ENCODE results near the gene SH2D3C.
A peak's percentile ranks its signal among the peaks of the same experiment; 100 is the strongest.

SH2D3C gene

DNA sequence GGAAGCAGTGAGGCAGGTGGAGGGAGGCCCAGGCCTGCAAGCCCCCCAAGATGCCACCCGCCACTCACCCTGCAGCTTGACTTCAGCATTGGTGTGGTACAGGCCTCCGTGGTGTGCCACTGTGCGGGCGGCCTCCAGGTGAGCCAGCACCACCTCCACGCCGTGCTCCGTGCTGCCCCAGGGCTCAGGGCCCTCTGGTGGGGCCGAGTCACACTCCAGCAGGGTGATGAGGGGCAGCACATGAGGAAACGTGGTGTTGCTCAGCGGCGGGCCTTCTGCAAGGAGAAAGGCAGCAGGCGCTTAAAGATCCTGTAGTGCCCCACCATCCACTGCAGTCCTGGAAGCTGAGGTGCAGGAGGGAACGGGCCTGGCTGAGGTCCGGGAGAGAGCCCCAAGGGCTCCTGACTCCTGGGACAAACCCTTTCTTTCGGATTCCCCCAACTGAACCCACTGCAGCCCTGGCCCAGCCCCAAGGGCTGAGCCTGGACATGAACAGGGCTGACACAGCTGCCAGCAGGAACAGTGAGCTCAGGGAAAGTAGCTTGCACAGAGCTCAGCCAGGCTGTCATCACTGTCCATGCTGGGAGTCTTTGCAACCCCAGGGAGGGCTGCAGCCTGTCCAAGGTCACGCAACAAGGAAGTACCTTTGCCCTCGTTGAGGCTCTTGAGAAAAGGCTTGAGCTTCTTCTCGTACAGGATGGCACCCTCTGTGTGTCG lies 38.7 kb downstream of the SH2D3C start:
- no peaks in the 10 kb centered on the region for H3K36me3 ChIP-seq (replicated peaks)
- H3K4me3 ChIP-seq (ENCODE audit: low read depth, low read length): no peak overlapping the region
- in situ Hi-C loops (cut with HindIII; ENCODE audit: low pct_ligation_motif_present, low sequenced_read_pairs): no loop called here
- TF ChIP-seq, protein P1, sequence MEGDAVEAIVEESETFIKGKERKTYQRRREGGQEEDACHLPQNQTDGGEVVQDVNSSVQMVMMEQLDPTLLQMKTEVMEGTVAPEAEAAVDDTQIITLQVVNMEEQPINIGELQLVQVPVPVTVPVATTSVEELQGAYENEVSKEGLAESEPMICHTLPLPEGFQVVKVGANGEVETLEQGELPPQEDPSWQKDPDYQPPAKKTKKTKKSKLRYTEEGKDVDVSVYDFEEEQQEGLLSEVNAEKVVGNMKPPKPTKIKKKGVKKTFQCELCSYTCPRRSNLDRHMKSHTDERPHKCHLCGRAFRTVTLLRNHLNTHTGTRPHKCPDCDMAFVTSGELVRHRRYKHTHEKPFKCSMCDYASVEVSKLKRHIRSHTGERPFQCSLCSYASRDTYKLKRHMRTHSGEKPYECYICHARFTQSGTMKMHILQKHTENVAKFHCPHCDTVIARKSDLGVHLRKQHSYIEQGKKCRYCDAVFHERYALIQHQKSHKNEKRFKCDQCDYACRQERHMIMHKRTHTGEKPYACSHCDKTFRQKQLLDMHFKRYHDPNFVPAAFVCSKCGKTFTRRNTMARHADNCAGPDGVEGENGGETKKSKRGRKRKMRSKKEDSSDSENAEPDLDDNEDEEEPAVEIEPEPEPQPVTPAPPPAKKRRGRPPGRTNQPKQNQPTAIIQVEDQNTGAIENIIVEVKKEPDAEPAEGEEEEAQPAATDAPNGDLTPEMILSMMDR (IDR thresholded peaks at IDR 0.05; ENCODE audit: low read depth, low read length, missing control alignments): no peak
- H3K27me3 ChIP-seq (replicated peaks): no peaks in the 10 kb centered on the region
- DNase-seq: no peak
- no peak overlapping the region for H3K27ac ChIP-seq

DNA sequence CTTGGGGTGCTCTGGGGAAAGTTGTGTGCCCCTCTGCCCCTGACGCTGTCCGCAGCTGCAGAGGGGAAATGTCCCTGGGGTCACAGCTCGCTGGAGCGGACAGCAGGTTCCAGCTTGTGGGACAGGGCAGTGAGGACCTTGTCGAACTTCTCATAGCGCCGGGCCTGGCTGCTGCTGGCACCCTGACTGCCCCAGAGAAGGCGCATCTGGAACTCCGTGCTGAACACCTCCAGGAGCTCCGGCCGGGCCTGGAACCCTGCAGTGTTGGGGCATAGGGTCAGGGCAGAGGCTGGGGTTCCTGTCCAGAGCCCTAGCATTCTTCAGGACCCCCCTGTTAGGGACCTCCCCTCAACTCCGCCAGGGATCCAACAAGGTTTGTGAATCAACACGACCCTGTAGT lies 39.8 kb downstream of the SH2D3C start:
- Histone ChIP-seq H3K36me3 (replicated peaks) (no peaks in the 10 kb centered on the region), H3K27ac (no peak overlapping the region), H3K27me3 (replicated peaks) (no peaks in the 10 kb centered on the region), H3K4me3 (ENCODE audit: low read depth, low read length) (no peak overlapping the region)
- in situ Hi-C loops (cut with HindIII; ENCODE audit: low pct_ligation_motif_present, low sequenced_read_pairs): no loop called here
- TF ChIP-seq, protein P1 (IDR thresholded peaks at IDR 0.05; ENCODE audit: low read depth, low read length, missing control alignments): no peak
- no peak for DNase-seq

DNA sequence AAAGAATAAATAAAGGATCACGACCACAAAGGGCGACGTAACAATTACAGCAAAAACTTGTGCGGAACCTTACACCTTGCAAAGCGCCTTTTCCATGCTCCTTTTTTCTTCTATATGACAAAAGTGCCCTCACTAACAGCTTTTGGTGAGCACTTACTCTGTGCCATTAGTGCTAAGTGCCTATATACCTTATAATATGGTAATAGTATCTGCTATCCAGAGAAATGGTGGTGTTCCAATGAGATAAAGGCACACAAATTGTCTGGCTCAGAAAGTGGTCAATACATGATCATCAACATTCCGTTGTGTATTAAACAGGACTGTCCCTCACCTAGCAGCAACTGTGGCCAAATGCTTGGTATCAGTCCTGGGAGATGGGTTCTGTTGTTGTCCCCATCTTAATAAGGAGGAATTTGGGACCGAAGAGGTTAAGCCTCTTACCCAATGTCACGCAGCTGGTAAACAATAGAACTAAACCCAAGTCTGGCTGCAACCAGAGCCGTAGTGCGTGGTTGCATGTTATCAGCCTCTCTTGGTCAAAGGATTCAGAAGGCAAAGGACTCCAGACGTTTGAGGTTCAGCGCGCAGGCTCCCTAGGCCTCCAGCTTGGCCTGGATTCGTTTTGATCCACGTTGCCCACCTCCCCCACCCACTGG lies 42.8 kb downstream of the SH2D3C start:
- Histone ChIP-seq H3K4me3 (ENCODE audit: low read depth, low read length) (no peak overlapping the region), H3K27ac (peak overlapping the region; percentile 9), H3K27me3 (replicated peaks) (no peaks in the 10 kb centered on the region), H3K36me3 (replicated peaks) (no peaks in the 10 kb centered on the region)
- DNase-seq: no peak
- TF ChIP-seq, protein P1 (IDR thresholded peaks at IDR 0.05; ENCODE audit: low read depth, low read length, missing control alignments): no peak
- in situ Hi-C loops (cut with HindIII; ENCODE audit: low pct_ligation_motif_present, low sequenced_read_pairs): no loop called here

DNA sequence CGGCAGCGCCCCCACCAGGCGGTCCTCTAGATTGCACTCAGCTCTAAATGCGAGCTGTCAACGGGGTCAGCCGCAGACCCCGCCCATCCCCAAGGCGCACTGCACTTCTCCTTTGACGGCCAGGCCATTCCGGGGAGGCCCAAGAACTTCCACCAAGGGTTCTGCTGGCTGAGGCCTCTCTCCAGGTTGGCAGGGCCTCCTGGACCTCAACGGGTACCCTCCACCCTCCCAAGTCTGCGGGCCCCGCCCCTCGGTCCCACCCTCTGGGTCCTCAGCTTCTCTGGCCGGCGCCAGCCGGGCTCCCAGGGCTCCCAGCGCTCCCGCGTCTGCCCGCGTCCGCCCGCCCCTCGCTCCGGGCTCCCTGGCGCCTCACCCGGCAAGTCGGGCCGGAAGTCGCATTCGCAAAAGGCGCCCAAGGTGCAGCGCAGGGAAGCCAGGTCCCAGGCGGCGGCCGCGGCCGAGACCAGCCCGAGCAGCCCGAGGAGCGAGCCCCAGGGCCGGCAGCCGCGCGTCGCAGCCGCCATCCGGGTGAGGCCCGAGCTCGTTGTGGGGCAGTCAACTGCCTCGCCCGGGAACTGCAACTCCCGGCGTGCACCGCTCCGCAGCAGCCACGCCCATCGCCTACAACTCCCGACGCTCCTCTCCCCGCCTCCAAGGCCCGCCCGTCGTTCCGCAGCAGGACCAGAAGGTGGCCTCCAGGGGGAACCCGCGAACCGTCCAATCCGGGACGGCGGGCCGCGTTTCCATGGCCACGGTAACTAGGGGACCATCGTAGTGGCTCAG lies 43.5 kb downstream of the SH2D3C start, which contains the start of gene TOR2A:
TOR2A (minus strand) TSS at position 548 of the 783 bp plus-strand sequence; CDS start at position 524, 24 bp downstream.
- in situ Hi-C loops (cut with HindIII; ENCODE audit: low pct_ligation_motif_present, low sequenced_read_pairs): no loop called here
- DNase-seq: peak; percentile 94
- Histone ChIP-seq H3K27ac (peak within 1 kb of the TSS; percentile 65), H3K4me3 (ENCODE audit: low read depth, low read length) (peak within 1 kb of the TSS; percentile 69), H3K27me3 (replicated peaks) (no peaks in the 10 kb centered on the region), H3K36me3 (replicated peaks) (no peaks in the 10 kb centered on the region)
- TF ChIP-seq, protein P1 (IDR thresholded peaks at IDR 0.05; ENCODE audit: low read depth, low read length, missing control alignments): peak; percentile 97

DNA sequence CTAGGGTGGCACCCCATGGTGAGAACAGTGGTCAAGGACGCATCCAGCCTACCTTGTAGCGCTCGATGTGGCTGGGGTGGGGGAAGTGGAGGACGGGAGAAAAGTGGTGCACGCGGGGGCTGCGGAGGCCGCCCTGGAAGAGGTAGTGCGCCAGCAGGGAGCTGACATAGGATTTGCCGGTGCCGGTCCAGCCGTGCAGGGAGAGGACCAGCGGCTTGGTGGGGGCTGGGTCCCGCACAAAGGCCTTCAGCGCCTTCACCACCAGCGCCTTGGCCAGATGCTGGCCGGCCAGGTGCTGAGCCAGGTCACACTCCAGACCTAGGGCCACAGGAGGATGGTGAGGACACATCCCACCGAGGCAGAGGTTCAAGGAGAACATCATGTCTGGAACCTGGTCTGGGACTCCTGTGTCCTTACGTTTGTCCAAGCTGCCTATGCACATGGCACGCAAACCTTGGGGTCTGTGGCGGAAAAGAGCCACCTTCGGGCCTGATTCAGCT lies 44.2 kb downstream of the SH2D3C start:
- TF ChIP-seq, protein P1 (IDR thresholded peaks at IDR 0.05; ENCODE audit: low read depth, low read length, missing control alignments): no peak
- no peak overlapping the region for H3K27ac ChIP-seq
- H3K36me3 ChIP-seq (replicated peaks): no peaks in the 10 kb centered on the region
- no peak for DNase-seq
- in situ Hi-C loops (cut with HindIII; ENCODE audit: low pct_ligation_motif_present, low sequenced_read_pairs): no loop called here
- H3K4me3 ChIP-seq (ENCODE audit: low read depth, low read length): peak overlapping the region; percentile 69
- no peaks in the 10 kb centered on the region for H3K27me3 ChIP-seq (replicated peaks)

All from brain microvascular endothelial cell (primary cell).